ENCODE measurements around the gene PCSK4.

GRCh38 chr19:1520203-1520780, 30.1 kb upstream of the PCSK4 start:
- TF ChIP-seq CEBPB (IDR thresholded peaks at IDR 0.05; ENCODE audit: low read depth): no peak
- TF ChIP-seq POLR2A (IDR thresholded peaks at IDR 0.05; ENCODE audit: borderline replicate concordance, extremely low read depth, insufficient read depth, insufficient read length): no peak
- TF ChIP-seq, protein P1, sequence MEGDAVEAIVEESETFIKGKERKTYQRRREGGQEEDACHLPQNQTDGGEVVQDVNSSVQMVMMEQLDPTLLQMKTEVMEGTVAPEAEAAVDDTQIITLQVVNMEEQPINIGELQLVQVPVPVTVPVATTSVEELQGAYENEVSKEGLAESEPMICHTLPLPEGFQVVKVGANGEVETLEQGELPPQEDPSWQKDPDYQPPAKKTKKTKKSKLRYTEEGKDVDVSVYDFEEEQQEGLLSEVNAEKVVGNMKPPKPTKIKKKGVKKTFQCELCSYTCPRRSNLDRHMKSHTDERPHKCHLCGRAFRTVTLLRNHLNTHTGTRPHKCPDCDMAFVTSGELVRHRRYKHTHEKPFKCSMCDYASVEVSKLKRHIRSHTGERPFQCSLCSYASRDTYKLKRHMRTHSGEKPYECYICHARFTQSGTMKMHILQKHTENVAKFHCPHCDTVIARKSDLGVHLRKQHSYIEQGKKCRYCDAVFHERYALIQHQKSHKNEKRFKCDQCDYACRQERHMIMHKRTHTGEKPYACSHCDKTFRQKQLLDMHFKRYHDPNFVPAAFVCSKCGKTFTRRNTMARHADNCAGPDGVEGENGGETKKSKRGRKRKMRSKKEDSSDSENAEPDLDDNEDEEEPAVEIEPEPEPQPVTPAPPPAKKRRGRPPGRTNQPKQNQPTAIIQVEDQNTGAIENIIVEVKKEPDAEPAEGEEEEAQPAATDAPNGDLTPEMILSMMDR (IDR thresholded peaks at IDR 0.05 in 2 of 3, conservative IDR thresholded peaks at IDR 0.05 in 1 of 3; ENCODE audit: borderline replicate concordance in 1 of 3, insufficient read depth in 1 of 3, low read depth in 2 of 3, low read length in 2 of 3): no peak
- no peak for TF ChIP-seq ZNF274 (IDR thresholded peaks at IDR 0.05; ENCODE audit: low read depth, low read length)
- TF ChIP-seq POLR2AphosphoS5 (IDR thresholded peaks at IDR 0.05; ENCODE audit: low read depth, low read length): no peak
- TF ChIP-seq, protein P2, sequence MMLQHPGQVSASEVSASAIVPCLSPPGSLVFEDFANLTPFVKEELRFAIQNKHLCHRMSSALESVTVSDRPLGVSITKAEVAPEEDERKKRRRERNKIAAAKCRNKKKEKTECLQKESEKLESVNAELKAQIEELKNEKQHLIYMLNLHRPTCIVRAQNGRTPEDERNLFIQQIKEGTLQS (IDR thresholded peaks at IDR 0.05): no peak
- no peak for TF ChIP-seq EZH2 (IDR thresholded peaks at IDR 0.05)
- TF ChIP-seq RAD21 (IDR thresholded peaks at IDR 0.05; ENCODE audit: low read depth): no peak
- TF ChIP-seq, protein P3, sequence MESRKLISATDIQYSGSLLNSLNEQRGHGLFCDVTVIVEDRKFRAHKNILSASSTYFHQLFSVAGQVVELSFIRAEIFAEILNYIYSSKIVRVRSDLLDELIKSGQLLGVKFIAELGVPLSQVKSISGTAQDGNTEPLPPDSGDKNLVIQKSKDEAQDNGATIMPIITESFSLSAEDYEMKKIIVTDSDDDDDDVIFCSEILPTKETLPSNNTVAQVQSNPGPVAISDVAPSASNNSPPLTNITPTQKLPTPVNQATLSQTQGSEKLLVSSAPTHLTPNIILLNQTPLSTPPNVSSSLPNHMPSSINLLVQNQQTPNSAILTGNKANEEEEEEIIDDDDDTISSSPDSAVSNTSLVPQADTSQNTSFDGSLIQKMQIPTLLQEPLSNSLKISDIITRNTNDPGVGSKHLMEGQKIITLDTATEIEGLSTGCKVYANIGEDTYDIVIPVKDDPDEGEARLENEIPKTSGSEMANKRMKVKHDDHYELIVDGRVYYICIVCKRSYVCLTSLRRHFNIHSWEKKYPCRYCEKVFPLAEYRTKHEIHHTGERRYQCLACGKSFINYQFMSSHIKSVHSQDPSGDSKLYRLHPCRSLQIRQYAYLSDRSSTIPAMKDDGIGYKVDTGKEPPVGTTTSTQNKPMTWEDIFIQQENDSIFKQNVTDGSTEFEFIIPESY (IDR thresholded peaks at IDR 0.05; ENCODE audit: extremely low read depth, insufficient replicate concordance, low read length): no peak
- no peak for TF ChIP-seq TCF7L2 (IDR thresholded peaks at IDR 0.05; ENCODE audit: borderline replicate concordance, extremely low read depth, insufficient read depth, insufficient read length)
- no peak for TF ChIP-seq SIN3A (IDR thresholded peaks at IDR 0.05; ENCODE audit: low read depth)
